ENCODE data around the gene SH2D2A.

DNA sequence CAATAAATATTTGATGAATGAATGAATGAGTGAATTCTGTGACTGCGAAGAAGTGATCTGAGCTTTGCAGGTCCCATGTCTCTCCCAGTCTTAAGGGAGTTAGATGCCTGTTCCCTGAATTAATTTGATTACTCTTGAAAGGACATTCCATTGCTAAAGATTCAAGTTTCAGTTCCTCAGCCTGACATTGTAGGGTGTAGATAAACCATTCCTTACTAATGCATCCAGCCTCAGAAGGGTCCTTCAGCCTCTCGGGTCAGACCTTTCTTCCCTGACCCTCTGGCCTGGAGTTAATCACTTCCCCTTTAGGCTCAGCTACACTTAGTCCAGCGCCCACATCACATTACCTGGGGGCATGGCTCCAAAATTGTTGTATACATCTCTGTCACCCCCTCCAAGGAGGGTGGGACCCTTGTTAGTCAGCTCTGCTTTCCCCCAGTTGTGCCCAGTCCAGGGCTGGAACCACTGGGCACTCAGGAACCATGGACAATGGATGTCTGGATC lies 39.7 kb upstream of the SH2D2A start:
- TF ChIP-seq POLR2A (IDR thresholded peaks at IDR 0.05), result no peak
- TF ChIP-seq, protein P1, sequence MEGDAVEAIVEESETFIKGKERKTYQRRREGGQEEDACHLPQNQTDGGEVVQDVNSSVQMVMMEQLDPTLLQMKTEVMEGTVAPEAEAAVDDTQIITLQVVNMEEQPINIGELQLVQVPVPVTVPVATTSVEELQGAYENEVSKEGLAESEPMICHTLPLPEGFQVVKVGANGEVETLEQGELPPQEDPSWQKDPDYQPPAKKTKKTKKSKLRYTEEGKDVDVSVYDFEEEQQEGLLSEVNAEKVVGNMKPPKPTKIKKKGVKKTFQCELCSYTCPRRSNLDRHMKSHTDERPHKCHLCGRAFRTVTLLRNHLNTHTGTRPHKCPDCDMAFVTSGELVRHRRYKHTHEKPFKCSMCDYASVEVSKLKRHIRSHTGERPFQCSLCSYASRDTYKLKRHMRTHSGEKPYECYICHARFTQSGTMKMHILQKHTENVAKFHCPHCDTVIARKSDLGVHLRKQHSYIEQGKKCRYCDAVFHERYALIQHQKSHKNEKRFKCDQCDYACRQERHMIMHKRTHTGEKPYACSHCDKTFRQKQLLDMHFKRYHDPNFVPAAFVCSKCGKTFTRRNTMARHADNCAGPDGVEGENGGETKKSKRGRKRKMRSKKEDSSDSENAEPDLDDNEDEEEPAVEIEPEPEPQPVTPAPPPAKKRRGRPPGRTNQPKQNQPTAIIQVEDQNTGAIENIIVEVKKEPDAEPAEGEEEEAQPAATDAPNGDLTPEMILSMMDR (IDR thresholded peaks at IDR 0.05), result no peak
